Fibroblast of villous mesenchyme (primary cell): ENCODE results near the gene AGBL4. TPM values are rescaled to one million over a fixed set of nuclear protein-coding genes. Genes with fewer than 3 reads are reported as not detected.

Experiments used
- DNase-seq: peaks from one replicate; pipeline ENCODE4 v3.0.0-alpha.2; 2010; ENCODE audit warnings: low read depth
- H3K4me3 ChIP-seq: 2 replicates; pipeline ENCODE4 v1.5.1; 2011; ENCODE audit warnings: low read depth, mild to moderate bottlenecking, low read length
- total RNA-seq: library from RNA; depleted of rRNA; stranded (reverse); fragments of >200 nt; gene quantifications from 2 replicates; pipeline ENCODE4 v1.2.3, GENCODE V29; 2012
- TF ChIP-seq, protein P1 (sequence below): IDR thresholded peaks from 2 replicates; pipeline ENCODE4 v1.5.1; 2012; ENCODE audit warnings: low read depth, mild to moderate bottlenecking, low read length; ENCODE audit not compliant: insufficient read depth

AGBL4 gene
- total RNA-seq, 1 donor = not detected

- no peak for DNase-seq
- TF ChIP-seq, protein P1, sequence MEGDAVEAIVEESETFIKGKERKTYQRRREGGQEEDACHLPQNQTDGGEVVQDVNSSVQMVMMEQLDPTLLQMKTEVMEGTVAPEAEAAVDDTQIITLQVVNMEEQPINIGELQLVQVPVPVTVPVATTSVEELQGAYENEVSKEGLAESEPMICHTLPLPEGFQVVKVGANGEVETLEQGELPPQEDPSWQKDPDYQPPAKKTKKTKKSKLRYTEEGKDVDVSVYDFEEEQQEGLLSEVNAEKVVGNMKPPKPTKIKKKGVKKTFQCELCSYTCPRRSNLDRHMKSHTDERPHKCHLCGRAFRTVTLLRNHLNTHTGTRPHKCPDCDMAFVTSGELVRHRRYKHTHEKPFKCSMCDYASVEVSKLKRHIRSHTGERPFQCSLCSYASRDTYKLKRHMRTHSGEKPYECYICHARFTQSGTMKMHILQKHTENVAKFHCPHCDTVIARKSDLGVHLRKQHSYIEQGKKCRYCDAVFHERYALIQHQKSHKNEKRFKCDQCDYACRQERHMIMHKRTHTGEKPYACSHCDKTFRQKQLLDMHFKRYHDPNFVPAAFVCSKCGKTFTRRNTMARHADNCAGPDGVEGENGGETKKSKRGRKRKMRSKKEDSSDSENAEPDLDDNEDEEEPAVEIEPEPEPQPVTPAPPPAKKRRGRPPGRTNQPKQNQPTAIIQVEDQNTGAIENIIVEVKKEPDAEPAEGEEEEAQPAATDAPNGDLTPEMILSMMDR = no peak
Observed at GRCh38 chr1:48776393-48777218, 1247.1 kb downstream of the AGBL4 start, which contains the start of gene BEND5. Gene BEND5 (minus strand): TSS chr1:48776891. CDS start chr1:48776831, 60 bp downstream.

DNA sequence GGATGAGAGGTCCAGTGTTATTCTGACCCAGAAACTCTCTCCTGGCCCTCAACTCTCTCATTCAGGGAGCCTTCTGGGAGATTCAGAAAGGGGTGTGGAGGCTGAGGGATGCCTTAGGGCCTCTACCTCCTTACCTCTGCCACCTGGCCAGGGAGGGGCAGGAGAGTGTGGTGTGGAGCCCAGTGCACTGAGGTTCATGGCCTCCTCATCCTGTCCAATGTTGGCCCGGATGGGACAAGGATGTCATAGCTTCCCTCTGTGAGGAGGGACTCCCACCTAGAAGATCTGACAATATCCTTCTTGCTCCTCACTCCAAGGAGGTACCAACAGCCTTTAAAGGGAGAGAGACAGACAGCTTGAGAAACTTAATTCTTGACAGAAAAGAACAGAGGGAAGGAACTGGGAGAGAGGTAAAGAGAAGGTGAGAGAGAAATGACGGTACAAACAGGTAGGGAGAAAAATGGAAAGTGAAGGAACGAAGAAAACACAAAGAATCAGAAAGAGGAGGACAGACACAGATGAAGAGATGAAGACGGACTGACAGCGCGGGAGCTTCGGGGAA lies 1247.8 kb downstream of the AGBL4 start:
- TF ChIP-seq, protein P1 = no peak
- no peak overlapping the region for H3K4me3 ChIP-seq
- no peak for DNase-seq

More at GRCh38 chr1:48776393-48777218, 1247.1 kb downstream of the AGBL4 start, which contains the start of gene BEND5:
- no peak within 1 kb of the TSS for H3K4me3 ChIP-seq

DNA sequence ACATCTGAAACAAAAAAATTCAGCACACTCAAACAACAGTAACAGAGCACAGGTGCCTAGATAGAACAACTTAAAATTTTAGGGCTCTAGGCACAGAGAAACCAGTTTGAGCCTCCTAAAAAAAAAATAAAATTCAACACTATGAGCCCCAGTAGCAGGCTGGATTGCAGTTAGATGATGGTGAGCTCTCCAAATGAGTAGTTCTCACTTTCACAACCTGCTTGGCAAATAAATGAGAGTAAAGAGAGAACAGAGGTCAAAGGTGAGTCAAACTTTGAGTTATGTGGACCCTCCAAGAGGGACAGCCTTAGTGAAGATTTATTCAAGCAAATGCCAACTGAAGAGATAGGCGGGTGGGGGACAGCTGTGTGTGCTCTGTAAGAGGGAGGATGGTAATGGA lies 1250.6 kb downstream of the AGBL4 start:
- no peak for DNase-seq
- H3K4me3 ChIP-seq = no peak overlapping the region
- TF ChIP-seq, protein P1 = no peak

DNA sequence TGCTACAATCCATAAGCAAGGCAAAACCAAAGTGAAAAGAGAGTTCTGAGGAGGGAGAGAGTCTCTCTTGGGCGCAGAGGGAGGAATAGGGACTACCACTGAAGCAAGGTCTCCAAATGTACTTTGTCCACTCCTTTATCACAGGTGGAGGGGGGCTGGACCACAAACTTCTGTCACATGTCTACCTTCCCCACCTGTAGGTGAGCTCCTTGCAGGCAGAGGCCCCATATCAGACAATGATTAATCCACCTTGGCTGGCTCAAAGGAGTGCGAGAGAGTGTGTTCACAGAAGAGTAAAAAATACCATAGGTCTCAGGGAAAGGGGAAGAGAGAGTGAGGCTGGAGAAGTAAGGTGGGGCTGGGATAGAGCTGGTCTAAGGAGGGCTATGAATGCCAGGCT lies 1251.5 kb downstream of the AGBL4 start:
- no peak for DNase-seq
- no peak overlapping the region for H3K4me3 ChIP-seq
- TF ChIP-seq, protein P1 = no peak

GRCh38 chr1:48771561-48771960 lies 1252.2 kb downstream of the AGBL4 start:
- no peak overlapping the region for H3K4me3 ChIP-seq
- DNase-seq = no peak

DNA sequence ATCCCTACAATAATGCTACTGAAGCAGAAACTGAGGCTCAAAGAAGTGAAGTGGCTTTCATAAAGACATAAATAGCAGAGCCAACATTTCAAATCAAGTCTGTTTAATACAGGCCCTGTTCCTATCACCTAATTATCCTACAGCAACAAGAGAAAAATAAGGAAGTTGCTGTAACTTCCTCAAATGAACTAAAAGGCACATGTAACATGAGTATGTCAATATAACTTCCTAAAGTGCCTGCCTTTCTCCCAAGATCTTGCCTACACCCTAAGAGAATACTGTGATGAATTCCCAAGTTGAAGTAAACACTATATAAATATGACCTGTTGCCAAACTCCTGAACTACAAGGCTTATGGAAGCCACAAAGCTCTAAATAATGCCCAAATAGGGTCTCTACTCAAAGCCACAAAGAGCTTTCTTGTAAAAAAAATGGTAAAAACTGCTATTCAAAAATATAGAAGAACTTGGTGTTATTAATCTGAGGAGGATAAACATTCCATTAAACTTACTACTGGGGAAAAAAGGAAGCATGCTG lies 1255.7 kb downstream of the AGBL4 start:
- no peak for DNase-seq
- TF ChIP-seq, protein P1 = no peak
- no peak overlapping the region for H3K4me3 ChIP-seq

More at GRCh38 chr1:48771561-48771960, 1252.2 kb downstream of the AGBL4 start:
- TF ChIP-seq, protein P1 = no peak
